GM18517 (cell line): ENCODE measurements around the gene EXOSC5.

ENCODE experiments used
- ATAC-seq: cut with Tn5 transposase; IDR thresholded peaks from one replicate; pipeline ENCODE4 v1.9.1; 2021; ENCODE audit warnings: mild to moderate bottlenecking, moderate library complexity; ENCODE audit not compliant: unreplicated experiment

EXOSC5 gene

GRCh38 chr19:41426952-41427646 lies 29.9 kb upstream of the EXOSC5 start, which contains the start of gene B3GNT8:
Gene B3GNT8 (minus strand): TSS chr19:41427374. CDS start chr19:41426778, 596 bp downstream.
- no peak for ATAC-seq

DNA sequence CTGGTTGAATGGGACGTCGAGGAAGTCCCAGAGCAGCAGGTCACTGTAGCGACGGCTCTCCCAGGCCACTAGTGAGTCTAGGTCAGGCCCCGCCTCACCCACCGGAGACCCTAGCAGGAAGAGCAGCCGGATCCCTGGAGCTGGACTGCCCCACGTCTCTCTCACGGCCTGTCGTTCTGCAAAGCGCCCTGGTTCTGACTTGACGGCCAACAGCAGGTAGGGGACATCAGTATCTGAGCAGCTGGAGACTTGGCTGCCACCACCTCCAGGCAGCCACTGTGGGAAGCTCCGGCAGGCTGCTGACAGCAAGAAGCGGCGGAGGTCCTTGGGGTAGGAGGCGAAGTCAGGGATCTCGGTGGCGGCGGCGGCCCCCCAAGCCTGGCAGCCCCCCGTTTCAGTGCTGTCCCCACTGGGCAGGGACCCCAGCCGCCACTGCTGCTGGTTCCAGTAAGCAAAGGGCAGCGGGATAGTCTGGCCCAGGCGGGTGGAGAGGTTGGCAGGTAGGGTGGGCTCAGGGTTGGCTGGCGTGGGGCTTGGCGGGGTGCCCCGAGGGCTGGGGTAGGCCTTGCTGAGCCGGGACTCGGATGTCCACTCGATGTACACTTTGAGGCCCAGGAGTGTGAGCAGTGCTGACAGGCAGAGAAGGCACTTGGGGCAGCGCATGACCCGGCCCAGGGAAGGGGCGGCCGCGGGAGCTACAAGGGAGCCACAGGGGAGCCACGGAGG lies 29.1 kb upstream of the EXOSC5 start:
- no peak for ATAC-seq

DNA sequence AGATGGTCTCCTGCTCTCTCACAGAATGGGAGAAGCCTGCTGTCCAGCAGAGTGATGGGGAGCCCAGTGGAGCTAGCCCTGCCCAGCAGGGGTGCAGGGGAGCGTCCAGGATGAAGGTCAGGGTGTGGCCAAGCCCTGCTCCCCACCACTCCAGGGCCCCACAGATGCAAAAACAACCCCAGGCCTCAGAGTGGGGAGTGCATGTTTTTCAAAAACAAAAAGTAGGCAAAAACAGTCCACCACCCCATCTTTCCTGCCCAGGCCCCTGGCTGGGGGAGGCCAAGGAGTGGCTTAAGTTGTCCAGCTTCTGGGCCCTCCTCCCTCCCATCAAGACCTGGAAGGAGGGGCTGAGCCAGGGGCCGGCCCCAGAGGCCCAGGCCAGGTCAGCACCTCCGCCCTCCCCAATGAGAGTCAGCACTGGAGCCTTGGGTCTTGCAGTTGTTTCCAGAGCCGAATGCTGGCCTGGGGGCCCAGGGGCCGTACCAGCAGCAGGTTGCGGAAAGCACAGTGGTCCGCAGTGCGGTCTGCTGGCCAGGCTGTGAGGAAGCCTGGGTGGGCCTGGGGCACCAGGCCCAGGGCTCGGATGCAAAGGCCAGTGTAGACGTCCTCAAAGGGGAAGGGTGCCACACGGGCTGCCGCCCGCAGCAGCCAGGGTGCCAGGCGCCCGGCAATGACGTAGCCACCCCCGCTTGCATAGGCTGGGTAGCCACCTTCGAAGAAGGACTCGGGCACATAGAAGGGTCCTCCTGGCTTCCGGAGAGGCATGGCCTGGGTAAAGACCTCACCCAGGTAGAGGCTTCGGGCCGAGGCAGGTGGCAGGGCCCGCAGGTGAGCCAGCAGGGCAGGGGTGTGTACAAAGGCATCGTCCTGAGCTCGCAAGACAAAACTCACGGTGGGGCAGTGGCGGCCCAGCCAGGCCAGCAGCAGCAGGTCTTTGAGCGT lies 28.3 kb upstream of the EXOSC5 start:
- ATAC-seq, result no peak

DNA sequence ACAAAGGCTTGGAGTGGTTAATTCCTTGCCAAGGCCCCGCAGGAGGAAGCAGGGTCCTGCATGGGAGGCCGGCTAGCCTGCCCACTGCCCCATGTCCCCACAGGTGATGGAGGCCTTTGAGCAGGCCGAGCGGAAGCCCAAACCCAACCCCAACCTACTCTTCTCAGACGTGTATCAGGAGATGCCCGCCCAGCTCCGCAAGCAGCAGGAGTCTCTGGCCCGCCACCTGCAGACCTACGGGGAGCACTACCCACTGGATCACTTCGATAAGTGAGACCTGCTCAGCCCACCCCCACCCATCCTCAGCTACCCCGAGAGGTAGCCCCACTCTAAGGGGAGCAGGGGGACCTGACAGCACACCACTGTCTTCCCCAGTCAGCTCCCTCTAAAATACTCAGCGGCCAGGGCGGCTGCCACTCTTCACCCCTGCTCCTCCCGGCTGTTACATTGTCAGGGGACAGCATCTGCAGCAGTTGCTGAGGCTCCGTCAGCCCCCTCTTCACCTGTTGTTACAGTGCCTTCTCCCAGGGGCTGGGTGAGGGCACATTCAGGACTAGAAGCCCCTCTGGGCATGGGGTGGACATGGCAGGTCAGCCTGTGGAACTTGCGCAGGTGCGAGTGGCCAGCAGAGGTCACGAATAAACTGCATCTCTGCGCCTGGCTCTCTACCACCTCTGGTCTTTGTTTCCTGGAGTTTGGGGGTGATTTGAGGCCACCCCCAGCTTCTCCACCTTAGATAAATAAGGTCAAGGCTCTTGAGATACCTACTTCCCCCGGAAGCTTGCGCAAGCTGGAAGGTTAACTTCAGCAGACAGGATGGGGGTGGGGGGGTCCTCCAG lies 27.4 kb upstream of the EXOSC5 start:
- no peak for ATAC-seq

GRCh38 chr19:41422955-41423354 lies 25.8 kb upstream of the EXOSC5 start:
- ATAC-seq, result no peak

DNA sequence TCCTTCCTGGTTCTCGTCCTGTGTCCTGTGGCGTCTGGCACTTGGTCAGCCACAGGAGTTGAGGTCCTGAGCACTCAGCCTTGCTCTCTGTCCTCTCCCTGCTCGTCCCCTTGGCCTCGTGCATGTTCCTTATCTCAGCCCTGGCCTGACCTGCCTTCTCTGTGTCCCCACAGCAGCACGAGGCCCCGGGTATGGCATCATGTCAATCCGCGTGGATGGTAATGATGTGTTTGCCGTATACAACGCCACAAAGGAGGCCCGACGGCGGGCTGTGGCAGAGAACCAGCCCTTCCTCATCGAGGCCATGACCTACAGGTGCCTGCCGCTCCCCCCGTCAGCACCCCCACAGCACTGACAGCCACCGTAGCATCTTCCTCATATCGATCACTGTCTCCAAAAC lies 25.3 kb upstream of the EXOSC5 start:
- ATAC-seq, result no peak

GRCh38 chr19:41421973-41422372 lies 24.8 kb upstream of the EXOSC5 start:
- no peak for ATAC-seq

GRCh38 chr19:41421314-41421713 lies 24.2 kb upstream of the EXOSC5 start:
- no peak for ATAC-seq

DNA sequence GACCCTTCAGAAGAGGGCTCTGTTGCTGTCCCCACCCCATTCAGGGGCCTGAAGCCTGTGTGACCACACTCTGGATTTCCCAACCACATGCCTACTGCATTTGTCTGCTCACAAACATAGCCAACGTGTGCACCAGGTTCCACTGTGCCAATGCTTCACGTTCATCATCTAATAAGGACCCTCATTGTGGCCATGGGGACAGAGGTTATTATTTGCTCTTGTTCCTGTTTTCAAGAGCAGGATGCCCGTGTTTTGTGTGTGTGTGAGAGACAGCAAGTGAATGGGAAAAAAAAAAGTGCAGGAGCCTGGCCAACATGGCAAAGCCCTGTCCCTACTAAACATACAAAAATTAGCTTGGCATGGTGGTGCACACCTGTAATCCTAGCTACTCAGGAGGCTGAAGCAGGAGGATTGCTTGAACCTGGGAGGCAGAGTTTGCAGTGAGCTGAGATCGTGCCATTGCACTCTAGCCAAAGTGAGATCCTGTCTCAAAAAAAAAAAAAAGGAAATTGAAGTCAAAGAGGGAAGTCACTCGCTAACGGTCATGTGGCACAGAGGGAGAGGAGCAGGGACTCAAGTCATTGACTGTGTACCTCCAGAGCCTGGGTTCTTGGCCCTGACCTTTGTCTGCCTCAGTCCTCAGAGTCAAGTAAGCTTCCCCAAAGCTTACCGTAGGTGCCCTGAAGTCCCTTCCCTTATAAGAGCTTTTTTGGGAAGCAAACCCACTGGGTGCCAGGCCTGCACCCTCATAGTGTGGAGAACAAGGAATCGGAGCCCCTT lies 23.1 kb upstream of the EXOSC5 start:
- no peak for ATAC-seq

- no peak for ATAC-seq
Observed at GRCh38 chr19:41416194-41416674, 19.1 kb upstream of the EXOSC5 start.

GRCh38 chr19:41415154-41415571 lies 18.0 kb upstream of the EXOSC5 start:
- no peak for ATAC-seq

GRCh38 chr19:41414461-41414860 lies 17.3 kb upstream of the EXOSC5 start:
- no peak for ATAC-seq

DNA sequence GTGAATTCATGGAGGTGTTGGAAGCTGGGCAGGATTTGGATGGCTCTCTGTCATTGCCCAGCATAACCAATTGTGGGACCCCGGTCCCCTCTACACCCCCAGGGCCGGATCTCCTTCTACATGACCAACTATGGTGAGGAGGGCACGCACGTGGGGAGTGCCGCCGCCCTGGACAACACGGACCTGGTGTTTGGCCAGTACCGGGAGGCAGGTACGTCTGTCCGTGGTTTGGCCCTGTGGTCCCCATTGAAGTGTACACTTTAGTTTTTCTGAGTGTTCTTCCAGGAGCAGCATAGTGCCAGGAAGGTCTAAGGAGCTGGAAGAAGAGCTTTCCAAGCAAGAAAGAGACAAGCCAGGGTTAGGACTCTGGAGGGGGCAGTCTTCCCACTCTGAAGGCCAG lies 16.8 kb upstream of the EXOSC5 start:
- no peak for ATAC-seq

- ATAC-seq, result no peak
Observed at GRCh38 chr19:41412953-41413352, 15.8 kb upstream of the EXOSC5 start.

DNA sequence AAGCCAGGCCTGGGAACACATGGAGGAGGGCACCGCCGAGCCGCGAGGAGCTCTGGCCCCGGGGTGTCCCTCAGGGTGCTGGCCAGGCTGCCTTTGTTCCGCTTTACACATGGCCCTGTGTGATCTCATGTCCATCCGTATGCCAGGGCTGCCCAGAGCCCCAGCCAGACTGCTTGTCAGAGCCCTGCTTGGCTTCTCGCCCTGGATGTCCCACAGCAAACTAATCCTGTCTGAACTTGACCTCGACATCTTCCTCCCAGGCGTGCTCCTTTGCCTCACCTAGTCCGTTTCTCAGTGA lies 14.8 kb upstream of the EXOSC5 start:
- no peak for ATAC-seq

DNA sequence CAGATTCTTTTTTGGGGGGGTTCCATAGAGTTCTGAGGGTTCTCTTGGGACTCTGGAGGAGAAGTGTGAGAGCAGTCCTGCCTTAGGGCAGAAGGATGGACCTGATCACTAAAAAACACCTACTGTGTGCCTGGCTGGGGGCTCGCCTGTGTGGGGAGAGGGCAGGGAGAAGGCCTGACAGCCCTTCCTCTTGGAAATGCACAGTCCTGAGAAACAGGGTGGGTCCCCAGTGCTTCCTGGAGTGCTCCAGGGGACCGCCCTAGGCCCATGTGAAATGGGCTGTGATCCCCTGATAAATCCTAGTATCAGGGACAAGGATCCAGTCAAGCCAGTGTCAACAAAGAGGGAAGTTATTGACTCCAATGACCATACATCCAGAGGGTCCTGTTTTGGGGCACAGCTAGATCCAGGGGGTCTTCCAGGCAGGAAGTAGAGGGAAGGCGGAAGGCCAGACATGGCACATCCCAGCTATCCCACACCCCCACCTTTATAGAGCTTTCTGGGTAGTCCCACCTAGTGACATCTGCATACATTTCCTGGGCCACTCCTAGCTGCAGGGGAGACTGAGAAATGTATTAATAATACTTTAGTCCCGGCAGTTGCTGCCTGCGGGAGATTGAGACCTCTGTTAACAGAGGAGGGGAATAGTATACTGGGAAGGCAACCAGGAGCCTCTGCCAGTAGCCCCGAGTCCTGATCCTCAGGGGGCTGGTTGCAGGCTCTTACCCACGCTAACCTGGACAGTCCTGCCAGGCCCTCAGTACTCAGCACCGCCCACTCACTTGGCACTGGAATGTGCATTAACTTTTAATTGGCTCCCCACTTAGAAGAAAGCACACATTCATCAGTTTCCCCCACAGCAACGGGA lies 14.2 kb upstream of the EXOSC5 start:
- no peak for ATAC-seq

DNA sequence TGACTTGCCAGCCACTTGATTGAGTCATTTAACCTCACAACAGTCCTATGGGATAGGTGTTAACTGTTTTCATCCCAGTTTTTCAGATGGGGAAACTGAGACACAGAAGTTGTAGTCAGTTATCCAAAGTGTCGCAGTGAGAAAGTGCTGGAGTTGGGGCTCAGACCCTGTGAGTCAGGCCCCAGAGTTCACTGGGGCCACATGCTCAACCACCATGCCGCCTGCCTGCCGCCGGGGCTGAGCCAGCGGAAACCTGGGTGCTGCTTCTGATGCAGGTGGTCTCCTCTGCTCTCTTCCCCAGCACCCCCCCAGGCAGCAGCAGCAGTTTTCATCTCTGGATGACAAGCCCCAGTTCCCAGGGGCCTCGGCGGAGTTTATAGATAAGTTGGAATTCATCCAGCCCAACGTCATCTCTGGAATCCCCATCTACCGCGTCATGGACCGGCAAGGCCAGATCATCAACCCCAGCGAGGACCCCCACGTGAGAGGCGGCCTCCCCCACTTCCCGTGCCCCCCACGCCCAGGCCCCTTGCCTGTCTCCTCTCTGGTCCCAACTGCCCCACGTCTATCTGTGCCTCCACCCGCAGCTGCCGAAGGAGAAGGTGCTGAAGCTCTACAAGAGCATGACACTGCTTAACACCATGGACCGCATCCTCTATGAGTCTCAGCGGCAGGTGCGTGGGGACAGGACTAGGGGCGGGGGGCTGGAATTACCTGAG lies 13.3 kb upstream of the EXOSC5 start:
- no peak for ATAC-seq

DNA sequence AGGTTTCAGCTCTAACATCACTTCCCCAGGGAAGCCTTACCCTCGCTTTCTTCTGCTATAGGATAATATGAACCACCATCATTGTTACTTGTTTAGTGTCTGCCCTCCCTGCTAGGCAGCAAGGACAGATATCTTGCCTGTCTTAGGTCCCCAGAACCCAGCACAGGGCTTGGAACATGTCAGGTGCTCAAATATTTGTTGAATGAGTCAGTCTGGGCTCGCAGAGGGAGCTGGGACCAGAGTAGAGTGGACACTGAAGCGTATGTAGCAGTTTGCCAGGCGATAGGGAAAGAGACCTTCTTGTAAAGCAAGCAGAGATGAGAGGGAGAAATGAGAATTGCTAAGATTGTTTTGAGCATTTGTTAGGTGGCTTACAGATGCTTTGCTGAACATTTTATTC lies 12.1 kb upstream of the EXOSC5 start:
- no peak for ATAC-seq
